HG03442 (cell line): Measurements from ENCODE around the gene MAGEA2B.
"Not testable (repeated sequence)": the region's sequence is repeated elsewhere in the genome, so short reads cannot be mapped to it uniquely, and the experiment has no call there.

Source experiments
- ATAC-seq: cut with Tn5 transposase; IDR thresholded peaks from one replicate; pipeline ENCODE4 v1.9.1; 2021; ENCODE audit warnings: mild to moderate bottlenecking, moderate library complexity; ENCODE audit not compliant: unreplicated experiment

Gene MAGEA2B

GRCh38 chrX:152713815-152714787 is at the start of gene MAGEA2B:
Gene MAGEA2B (plus strand): TSS chrX:152714628. CDS start chrX:152717107, 2,479 bp downstream.
- not testable (repeated sequence) for ATAC-seq

GRCh38 chrX:152674135-152674534 is 40.3 kb upstream of the MAGEA2B start:
- no peak for ATAC-seq

- ATAC-seq, result not testable (repeated sequence)
Observed at GRCh38 chrX:152674652-152675051, 39.8 kb upstream of the MAGEA2B start.

- peak; percentile 72 for ATAC-seq
Observed at GRCh38 chrX:152681012-152681411, 33.4 kb upstream of the MAGEA2B start.

- not testable (repeated sequence) for ATAC-seq
Observed at GRCh38 chrX:152697952-152698931, 16.2 kb upstream of the MAGEA2B start, which contains the start of gene MAGEA3. Gene MAGEA3 (plus strand): TSS chrX:152698794. CDS start chrX:152700833, 2,039 bp downstream.

GRCh38 chrX:152700390-152700789 is 14.0 kb upstream of the MAGEA2B start:
- ATAC-seq, result not testable (repeated sequence)

GRCh38 chrX:152706500-152706899 is 7.9 kb upstream of the MAGEA2B start:
- ATAC-seq, result not testable (repeated sequence)

- not testable (repeated sequence) for ATAC-seq
Observed at GRCh38 chrX:152709173-152709572, 5.3 kb upstream of the MAGEA2B start, which contains the start of gene CSAG2. Gene CSAG2 (minus strand): TSS chrX:152709273. CDS start chrX:152709112, 161 bp downstream.

- ATAC-seq, result not testable (repeated sequence)
Observed at GRCh38 chrX:152713195-152713594, 1.2 kb upstream of the MAGEA2B start.

- ATAC-seq, result no peak
Observed at GRCh38 chrX:152725409-152725808, 11.0 kb downstream of the MAGEA2B start.

GRCh38 chrX:152733261-152733975 is 19.0 kb downstream of the MAGEA2B start, which contains the start of the genes CSAG1 and MAGEA12:
Gene CSAG1 (minus strand): TSS chrX:152733721. CDS start chrX:152732460, 1,261 bp downstream.
Gene MAGEA12 (plus strand): TSS chrX:152733757. CDS start chrX:152736162, 2,405 bp downstream.
- no peak for ATAC-seq

- ATAC-seq, result not testable (repeated sequence)
Observed at GRCh38 chrX:152734143-152734858, 19.9 kb downstream of the MAGEA2B start.

- ATAC-seq, result no peak
Observed at GRCh38 chrX:152735101-152735500, 20.7 kb downstream of the MAGEA2B start.

- no peak for ATAC-seq
Observed at GRCh38 chrX:152735860-152736511, 21.6 kb downstream of the MAGEA2B start.

- not testable (repeated sequence) for ATAC-seq
Observed at GRCh38 chrX:152736528-152736927, 22.1 kb downstream of the MAGEA2B start.

GRCh38 chrX:152738560-152738959 is 24.1 kb downstream of the MAGEA2B start:
- ATAC-seq, result no peak

- not testable (repeated sequence) for ATAC-seq
Observed at GRCh38 chrX:152753686-152754650, 39.5 kb downstream of the MAGEA2B start, which contains the start of gene MAGEA2. Gene MAGEA2 (minus strand): TSS chrX:152753842. CDS start chrX:152751363, 2,479 bp downstream.
